GM12873 (cell line): ENCODE data around the gene MAP2K7.

Experiments
- CTCF ChIP-seq: IDR thresholded peaks from 2 replicates; pipeline ENCODE4 v1.5.1; 2012; ENCODE audit warnings: low read depth, mild to moderate bottlenecking, moderate library complexity, low read length, control low read depth; ENCODE audit not compliant: insufficient read depth; ENCODE audit errors: missing control alignments

The MAP2K7 gene

GRCh38 chr19:7933828-7934725 is 30.4 kb downstream of the MAP2K7 start:
- no peak for TF ChIP-seq CTCF

- TF ChIP-seq CTCF = no peak
Observed at GRCh38 chr19:7934766-7935165, 31.1 kb downstream of the MAP2K7 start.

GRCh38 chr19:7940841-7941240 is 37.2 kb downstream of the MAP2K7 start:
- no peak for TF ChIP-seq CTCF

GRCh38 chr19:7941895-7942596 is 38.4 kb downstream of the MAP2K7 start:
- no peak for TF ChIP-seq CTCF

- TF ChIP-seq CTCF = no peak
Observed at GRCh38 chr19:7942981-7943443, 39.3 kb downstream of the MAP2K7 start.

- TF ChIP-seq CTCF = no peak
Observed at GRCh38 chr19:7943444-7944176, 39.9 kb downstream of the MAP2K7 start, which contains the start of gene TIMM44. TIMM44 (minus strand) TSS chr19:7943666; CDS start chr19:7943651, 15 bp downstream.
